HG03097 (cell line): ENCODE results near the gene RAB21.
"Not testable (repeated sequence)": the region's sequence is repeated elsewhere in the genome, so short reads cannot be mapped to it uniquely, and the experiment has no call there.

Experiments used
- ATAC-seq: cut with Tn5 transposase; IDR thresholded peaks from one replicate; pipeline ENCODE4 v1.9.1; 2021; ENCODE audit not compliant: unreplicated experiment, low FRiP score

The RAB21 gene

DNA sequence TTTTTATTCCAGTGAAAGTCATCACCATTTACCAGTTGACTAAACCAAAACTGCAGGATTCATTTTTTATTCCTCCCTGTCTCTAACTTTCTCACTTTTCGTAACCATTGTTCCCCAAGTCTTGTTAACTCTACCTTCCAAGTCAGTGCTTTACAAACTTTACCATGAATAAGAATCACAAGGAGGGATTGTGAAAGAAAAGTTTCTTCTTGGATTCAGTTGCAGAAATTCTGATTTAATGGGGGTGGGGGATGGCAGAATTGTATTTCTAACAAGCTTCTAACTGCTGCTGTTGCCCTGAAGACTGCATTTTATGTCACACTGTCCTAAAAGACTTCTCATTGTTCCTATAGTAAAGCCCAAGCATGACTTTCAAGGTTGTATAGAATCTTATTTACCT is 5.0 kb upstream of the RAB21 start:
- no peak for ATAC-seq

- ATAC-seq: no peak
These were observed 1.8 kb upstream of the RAB21 start for GRCh38 chr12:71752891-71753290.

GRCh38 chr12:71755146-71755892 is 656 bp downstream of the RAB21 start:
- ATAC-seq: peak; percentile 48

GRCh38 chr12:71756054-71756690 is 1.5 kb downstream of the RAB21 start:
- ATAC-seq: no peak

DNA sequence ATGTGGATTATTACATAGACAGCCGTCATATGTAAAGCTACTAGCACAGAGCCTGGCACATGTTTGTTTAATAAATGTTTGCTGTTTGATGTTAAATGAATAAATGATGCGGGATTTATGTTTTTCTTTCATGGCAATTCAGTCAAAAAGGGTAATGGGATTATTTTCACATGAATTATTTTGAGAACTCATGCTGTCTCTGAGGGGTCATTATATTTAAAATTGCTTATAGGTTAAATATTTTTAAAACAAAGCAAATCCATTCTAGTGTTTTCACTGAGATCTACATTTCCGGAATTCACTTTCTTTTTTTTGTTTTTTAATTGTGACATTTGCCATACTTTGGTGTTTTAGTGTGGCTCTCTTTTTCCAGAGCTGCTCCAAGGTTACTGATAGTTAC is 5.3 kb downstream of the RAB21 start:
- ATAC-seq: no peak

GRCh38 chr12:71760471-71760870 is 5.8 kb downstream of the RAB21 start:
- no peak for ATAC-seq

GRCh38 chr12:71761354-71761753 is 6.7 kb downstream of the RAB21 start:
- not testable (repeated sequence) for ATAC-seq

DNA sequence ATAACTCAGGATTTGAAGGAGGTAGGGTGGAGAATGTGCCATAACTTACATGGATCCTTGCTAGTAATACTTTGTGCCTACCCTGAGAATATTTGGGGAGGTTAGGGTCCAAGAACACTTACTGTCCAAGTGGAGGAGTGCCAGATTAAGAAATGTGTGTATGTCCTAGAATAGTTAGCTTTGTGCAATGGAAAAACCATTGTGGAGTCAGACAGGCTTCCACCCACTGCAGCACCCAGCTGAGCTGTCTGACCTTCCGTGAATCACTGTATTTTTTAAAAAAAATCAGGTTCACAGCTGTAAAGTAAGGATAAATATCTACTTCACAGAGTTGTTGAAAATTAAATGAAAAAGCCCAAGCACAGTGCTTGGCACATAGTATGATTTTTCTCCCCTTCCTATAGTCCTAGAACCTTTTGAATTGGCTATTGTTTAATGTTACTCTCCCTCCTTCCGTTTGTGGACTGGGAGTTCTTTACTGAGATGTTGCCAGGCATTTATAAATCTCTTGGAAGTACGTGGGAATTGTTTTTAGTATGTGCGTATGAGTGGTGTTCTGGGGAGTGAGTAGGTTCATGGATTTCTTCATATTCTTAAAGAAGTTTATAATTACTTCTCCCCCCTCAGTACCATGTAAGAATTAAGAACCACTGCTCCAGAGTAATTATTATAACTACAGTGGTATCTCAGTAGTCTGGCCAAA is 9.2 kb downstream of the RAB21 start:
- ATAC-seq: no peak

DNA sequence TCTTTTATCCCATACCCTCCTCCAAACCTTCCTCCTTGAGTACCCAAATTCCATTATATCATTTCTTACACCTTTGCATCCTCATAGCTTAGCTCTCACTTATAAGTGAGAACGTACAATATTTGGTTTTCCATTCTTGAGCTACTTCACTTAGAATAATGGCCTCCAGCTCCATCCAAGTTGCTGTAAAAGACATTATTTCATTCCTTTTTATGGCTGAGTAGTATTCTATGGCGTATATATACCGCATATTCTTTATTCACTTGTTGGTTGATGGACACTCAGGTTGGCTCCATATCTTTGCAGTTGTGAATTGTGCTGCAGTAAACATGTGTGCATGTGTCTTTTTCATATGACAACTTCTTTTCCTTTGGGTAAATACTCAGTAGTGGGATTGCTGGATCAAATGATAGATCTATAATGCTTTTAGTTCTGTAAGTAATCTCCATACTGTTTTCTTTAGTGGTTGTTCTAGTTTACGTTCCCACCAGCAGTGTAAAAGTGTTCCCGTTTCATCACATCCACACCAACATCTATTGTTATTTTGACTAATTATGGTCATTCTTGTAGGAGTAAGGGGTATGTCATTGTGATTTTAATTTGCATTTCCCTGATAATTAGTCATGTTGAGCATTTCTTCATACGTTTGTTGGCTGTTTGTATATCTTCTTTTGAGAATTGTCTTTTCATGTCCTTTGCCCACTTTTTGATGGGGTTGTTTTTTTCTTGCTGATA is 10.1 kb downstream of the RAB21 start:
- ATAC-seq: no peak

DNA sequence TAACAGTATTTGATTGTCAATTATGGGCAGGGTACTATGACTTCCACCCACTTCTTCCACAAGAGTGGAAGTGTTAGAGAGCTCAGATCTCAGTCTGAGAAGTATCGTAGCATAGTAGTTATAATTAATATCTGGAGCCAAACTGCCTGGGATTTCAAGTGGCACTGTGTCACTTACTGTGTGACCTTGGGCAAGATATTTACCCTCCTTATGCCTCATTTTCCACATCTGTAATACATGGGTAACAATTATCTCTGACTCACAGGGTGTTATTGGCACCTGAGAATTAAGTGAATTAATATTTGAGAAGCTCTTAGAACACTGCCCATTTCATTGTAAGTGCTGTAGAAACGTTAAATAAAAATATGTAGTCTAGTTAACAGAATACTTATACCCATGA is 11.5 kb downstream of the RAB21 start:
- ATAC-seq: no peak

- no peak for ATAC-seq
These were observed 12.5 kb downstream of the RAB21 start for GRCh38 chr12:71767183-71767582.

- no peak for ATAC-seq
These were observed 14.2 kb downstream of the RAB21 start for GRCh38 chr12:71768900-71769299.

GRCh38 chr12:71771069-71771468 is 16.4 kb downstream of the RAB21 start:
- ATAC-seq: no peak

DNA sequence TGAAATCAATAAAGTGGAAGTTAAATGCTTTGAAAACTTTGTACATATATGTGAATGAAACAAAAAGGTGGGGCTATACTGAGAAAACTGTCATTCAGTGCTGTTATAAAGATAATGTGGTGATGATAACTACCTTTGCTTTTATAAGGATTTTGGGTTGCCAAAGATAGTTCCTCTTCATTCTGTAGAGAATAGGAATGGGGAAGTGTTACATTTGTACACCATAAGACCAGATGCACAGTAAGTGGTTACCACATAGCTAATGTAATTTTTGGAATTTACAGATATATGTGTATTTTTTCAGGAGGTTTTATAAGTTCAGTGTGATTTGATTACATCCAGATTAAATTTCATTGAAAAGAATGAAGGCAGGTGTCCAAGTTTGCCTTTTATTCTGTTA is 18.1 kb downstream of the RAB21 start:
- no peak for ATAC-seq

- ATAC-seq: no peak
These were observed 25.7 kb downstream of the RAB21 start for GRCh38 chr12:71780237-71780822.

GRCh38 chr12:71782017-71782416 is 27.4 kb downstream of the RAB21 start:
- no peak for ATAC-seq

GRCh38 chr12:71786829-71787228 is 32.2 kb downstream of the RAB21 start:
- no peak for ATAC-seq

- no peak for ATAC-seq
These were observed 32.9 kb downstream of the RAB21 start for GRCh38 chr12:71787580-71787979.

DNA sequence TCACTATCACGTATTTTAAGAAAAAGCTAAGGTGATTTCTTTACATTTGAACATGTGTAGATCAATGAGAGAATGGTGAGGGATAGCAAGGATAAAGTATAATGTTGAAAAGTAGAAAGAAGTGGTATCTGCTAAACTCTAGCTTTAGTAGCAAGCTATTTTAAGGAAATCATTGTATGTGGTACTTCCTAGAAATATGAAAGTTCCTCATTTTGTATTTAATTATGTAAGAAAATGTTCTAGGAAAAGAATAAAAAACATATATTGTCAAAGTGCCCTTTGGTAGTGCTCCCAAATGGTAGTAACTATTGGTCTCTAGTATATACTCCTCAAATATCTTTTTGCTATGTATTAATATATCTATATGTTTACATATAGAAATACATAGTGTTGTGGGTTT is 35.7 kb downstream of the RAB21 start:
- no peak for ATAC-seq

DNA sequence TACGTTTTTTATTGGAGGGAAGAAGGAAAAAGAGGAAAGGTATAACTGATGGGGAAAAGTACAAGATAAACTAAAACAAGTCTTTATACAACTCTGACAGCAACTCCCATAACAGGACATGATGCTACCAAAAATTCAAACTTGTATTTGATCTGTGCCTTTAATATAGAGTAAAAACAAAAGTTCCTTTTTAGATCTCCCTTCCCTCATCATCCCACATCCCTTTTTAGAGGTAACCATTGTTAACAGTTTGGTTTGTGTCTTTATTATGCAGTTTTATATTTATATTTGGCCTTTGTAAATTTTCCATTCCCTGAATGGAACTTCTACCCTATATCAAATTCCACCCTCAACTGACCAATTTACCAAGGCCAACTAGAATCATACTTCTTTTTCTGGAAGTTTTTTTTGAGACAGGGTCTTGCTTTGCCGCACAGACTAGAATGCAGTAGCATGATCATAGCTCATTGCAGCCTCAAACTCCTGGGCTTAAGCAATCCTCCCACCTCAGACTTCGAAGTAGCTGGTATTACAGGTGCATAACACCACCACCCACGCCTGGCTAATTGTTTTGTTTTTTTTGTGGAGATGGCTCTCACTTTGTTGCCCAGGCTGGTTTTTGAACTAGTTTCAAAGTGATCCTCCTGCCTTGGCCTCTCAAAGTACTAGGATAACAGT is 36.9 kb downstream of the RAB21 start:
- no peak for ATAC-seq
